MCF 10A (cell line): ENCODE data around the gene SBNO1. TPM values are rescaled to one million over a fixed set of nuclear protein-coding genes. Genes with fewer than 3 reads are reported as not detected.

ENCODE experiments used
- BruUV-seq: library from RNA; stranded (reverse); fragments of 400-500 nt; replicated peaks from 2 replicates; lab custom pipeline; 2021; lab: Mats Ljungman, UMichigan
- CTCF ChIA-PET: fragments of 300-600 bp; sonication (Branson Sonifier 250); formaldehyde crosslinking; extraction: SDS; loops from one replicate; lab custom pipeline; 2021; ENCODE audit warnings: antibody characterized with exemption, inconsistent platforms; lab: Yijun Ruan, JAX
- POLR2A ChIA-PET: fragments of 300-600, 350-650 bp; sonication (Branson Sonifier 250); formaldehyde crosslinking; extraction: SDS; loops from one replicate; lab custom pipeline; 2020; ENCODE audit warnings: antibody characterized with exemption, inconsistent platforms; lab: Yijun Ruan, JAX
- DNase-seq: peaks from one replicate; pipeline ENCODE4 v3.0.0-alpha.2; 2018; ENCODE audit not compliant: unreplicated experiment
- H3K27ac Mint-ChIP-seq: one replicate; pipeline ENCODE4 v1.8.0; 2022; ENCODE audit warnings: mild to moderate bottlenecking, low read depth, mixed read lengths; ENCODE audit not compliant: unreplicated experiment
- H3K27me3 Mint-ChIP-seq: one replicate; pipeline ENCODE4 v1.8.0; 2022; ENCODE audit warnings: mixed read lengths; ENCODE audit not compliant: insufficient read depth, unreplicated experiment
- H3K36me3 Mint-ChIP-seq: one replicate; pipeline ENCODE4 v1.8.0; 2022; ENCODE audit warnings: mild to moderate bottlenecking, moderate library complexity, mixed read lengths; ENCODE audit not compliant: insufficient read depth, unreplicated experiment
- H3K4me1 Mint-ChIP-seq: one replicate; pipeline ENCODE4 v1.8.0; 2022; ENCODE audit warnings: mixed read lengths; ENCODE audit not compliant: insufficient read depth, unreplicated experiment
- H3K4me3 Mint-ChIP-seq: one replicate; pipeline ENCODE4 v1.8.0; 2022; ENCODE audit warnings: mild to moderate bottlenecking, moderate library complexity, mixed read lengths; ENCODE audit not compliant: unreplicated experiment
- H3K9me3 Mint-ChIP-seq: one replicate; pipeline ENCODE4 v1.8.0; 2022; ENCODE audit warnings: mixed read lengths; ENCODE audit not compliant: unreplicated experiment
- CTCF ChIP-seq: fragments of 200-600 bp; IDR thresholded peaks from one replicate; pipeline ENCODE4 v1.8.0; 2022; ENCODE audit warnings: antibody characterized with exemption, mild to moderate bottlenecking; ENCODE audit not compliant: unreplicated experiment
- intact Hi-C: fragments of 100-400 bp; cut with micrococcal nuclease; formaldehyde crosslinking; loops from 2 replicates; pipeline ENCODE4 v1.14.1; 2022
- total RNA-seq: library from RNA; stranded (reverse); gene quantifications from 2 replicates; pipeline ENCODE4 v1.2.3, GENCODE V29; 2022

The SBNO1 gene
- total RNA-seq, 1 experiment from 2014 or later, result 30.3 TPM

DNA sequence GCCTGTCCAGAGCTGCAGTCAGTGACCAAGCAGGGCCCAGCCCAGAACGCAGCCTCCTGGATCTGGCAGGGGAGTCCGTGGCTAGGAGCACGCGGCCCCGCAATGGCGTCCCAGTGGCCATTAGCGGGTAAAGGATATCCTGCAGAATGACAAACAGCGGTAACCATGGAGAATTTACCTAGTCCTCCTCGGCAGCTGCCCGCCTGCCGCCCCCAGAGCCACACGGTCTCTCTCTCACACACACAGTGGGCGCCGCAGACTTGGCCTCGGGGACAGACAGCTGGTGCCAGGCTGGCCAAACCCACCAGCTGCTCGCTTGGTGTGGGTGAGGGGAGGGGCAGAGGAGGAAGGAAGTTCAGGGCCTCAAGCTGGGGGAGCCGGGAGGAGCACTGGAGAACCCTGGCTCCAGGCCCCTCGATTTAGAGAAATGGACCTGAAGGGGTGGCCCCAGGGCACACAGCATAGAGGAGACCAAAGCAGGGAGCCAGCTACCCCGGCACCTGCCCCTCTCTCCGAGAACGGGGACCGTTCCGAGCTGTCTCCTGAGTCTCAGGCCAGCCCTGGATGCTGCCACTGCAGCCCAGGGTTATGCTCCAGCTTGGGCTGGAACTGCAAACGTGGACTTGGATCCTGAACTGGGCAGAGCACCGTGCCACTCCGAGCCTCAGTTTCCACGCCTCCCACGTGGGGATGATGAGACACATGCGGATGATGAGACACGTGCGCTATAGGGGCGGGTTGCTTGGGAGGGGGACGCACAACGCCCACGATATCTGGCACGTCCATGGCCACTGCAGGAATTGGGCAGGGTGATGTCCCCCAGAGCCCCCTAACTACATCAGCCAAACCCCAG lies 96.4 kb downstream of the SBNO1 start:
- no TSS peak for BruUV-seq
- Mint-ChIP-seq H3K9me3 (no peaks in the 10 kb centered on the region), H3K4me3 (no peak overlapping the region), H3K27me3 (no peaks in the 10 kb centered on the region), H3K36me3 (peaks cover 20% of the 10 kb centered on the region), H3K27ac (no peak overlapping the region), H3K4me1 (peaks cover 11% of the 10 kb centered on the region)
- intact Hi-C loops, result no loop called here
- no peak for DNase-seq
- POLR2A ChIA-PET, result interaction anchor here (1.0 to 1.8 kb wide), 2 partner anchors 10 to 35 kb away, joined by 3 to 7 read pairs; partner anchors contain the start of gene MTRFR
- TF ChIP-seq CTCF, result no peak
- CTCF ChIA-PET, result interaction anchor here (0.6 to 1.1 kb wide), 3 partner anchors 9 to 334 kb away, joined by 3 to 4 read pairs (median 3); no protein-coding TSS in a partner anchor

- DNase-seq, result no peak
- CTCF ChIA-PET, result interaction anchor here (1.1 to 1.4 kb wide), 2 partner anchors 10 to 30 kb away, joined by 4 to 5 read pairs; no protein-coding TSS in a partner anchor
- no peak for TF ChIP-seq CTCF
- no TSS peak for BruUV-seq
- intact Hi-C loops, result no loop called here
- Mint-ChIP-seq H3K27me3 (no peaks in the 10 kb centered on the region), H3K36me3 (peaks cover 25% of the 10 kb centered on the region), H3K4me1 (peaks cover 11% of the 10 kb centered on the region), H3K9me3 (no peaks in the 10 kb centered on the region), H3K27ac (no peak overlapping the region), H3K4me3 (no peak overlapping the region)
- POLR2A ChIA-PET, result interaction anchor here (1.8 kb wide), 1 partner anchor 9 kb away, joined by 7 read pairs; no protein-coding TSS in a partner anchor
These were observed 97.2 kb downstream of the SBNO1 start for GRCh38 chr12:123267335-123267920.

- TF ChIP-seq CTCF, result no peak
- Mint-ChIP-seq H3K4me1 (peaks cover 11% of the 10 kb centered on the region), H3K27me3 (no peaks in the 10 kb centered on the region), H3K4me3 (no peak overlapping the region), H3K27ac (no peak overlapping the region), H3K36me3 (peaks cover 29% of the 10 kb centered on the region), H3K9me3 (no peaks in the 10 kb centered on the region)
- no TSS peak for BruUV-seq
- ChIA-PET CTCF (interaction anchor here (0.5 to 1.4 kb wide), 3 partner anchors 29 to 216 kb away, joined by 3 to 5 read pairs (median 3); no protein-coding TSS in a partner anchor), POLR2A (interaction anchor here (0.6 to 1.8 kb wide), 2 partner anchors 8 to 764 kb away, joined by 3 to 7 read pairs; no protein-coding TSS in a partner anchor)
- intact Hi-C loops, result no loop called here
- DNase-seq, result no peak
These were observed 97.9 kb downstream of the SBNO1 start for GRCh38 chr12:123266679-123267277.
